ENCODE data around the gene ZNF385C. TPM values are rescaled to one million over a fixed set of nuclear protein-coding genes. Genes with fewer than 3 reads are reported as not detected.

Gene ZNF385C
- total RNA-seq, 1 donor from 2014 or later, result 0.16 TPM

GRCh38 chr17:42106009-42106408 lies 7.7 kb upstream of the ZNF385C start:
- Mint-ChIP-seq H3K27ac (ENCODE audit: unreplicated experiment) (no peak overlapping the region), H3K9me3 (ENCODE audit: unreplicated experiment) (no peaks in the 10 kb centered on the region), H3K4me1 (ENCODE audit: unreplicated experiment) (peaks cover 3% of the 10 kb centered on the region), H3K27me3 (ENCODE audit: unreplicated experiment) (no peaks in the 10 kb centered on the region), H3K4me3 (ENCODE audit: unreplicated experiment) (no peak overlapping the region), H3K36me3 (ENCODE audit: unreplicated experiment) (no peaks in the 10 kb centered on the region)
- DNase-seq (ENCODE audit: extremely low spot score, unreplicated experiment), result no peak
- no peak for TF ChIP-seq CTCF (IDR thresholded peaks at IDR 0.05)

GRCh38 chr17:42104264-42104663 lies 6.0 kb upstream of the ZNF385C start:
- no peak for TF ChIP-seq CTCF (IDR thresholded peaks at IDR 0.05)
- peaks cover 3% of the 10 kb centered on the region for H3K4me1 Mint-ChIP-seq (ENCODE audit: unreplicated experiment)
- no peaks in the 10 kb centered on the region for H3K9me3 Mint-ChIP-seq (ENCODE audit: unreplicated experiment)
- H3K36me3 Mint-ChIP-seq (ENCODE audit: unreplicated experiment), result no peaks in the 10 kb centered on the region
- no peak overlapping the region for H3K4me3 Mint-ChIP-seq (ENCODE audit: unreplicated experiment)
- no peaks in the 10 kb centered on the region for H3K27me3 Mint-ChIP-seq (ENCODE audit: unreplicated experiment)
- DNase-seq (ENCODE audit: extremely low spot score, unreplicated experiment), result no peak
- no peak overlapping the region for H3K27ac Mint-ChIP-seq (ENCODE audit: unreplicated experiment)

- no peak for TF ChIP-seq CTCF (IDR thresholded peaks at IDR 0.05)
- H3K27me3 Mint-ChIP-seq (ENCODE audit: unreplicated experiment), result no peaks in the 10 kb centered on the region
- no peak for DNase-seq (ENCODE audit: extremely low spot score, unreplicated experiment)
- no peaks in the 10 kb centered on the region for H3K36me3 Mint-ChIP-seq (ENCODE audit: unreplicated experiment)
- no peak overlapping the region for H3K4me3 Mint-ChIP-seq (ENCODE audit: unreplicated experiment)
- peaks cover 3% of the 10 kb centered on the region for H3K4me1 Mint-ChIP-seq (ENCODE audit: unreplicated experiment)
- H3K9me3 Mint-ChIP-seq (ENCODE audit: unreplicated experiment), result no peaks in the 10 kb centered on the region
- H3K27ac Mint-ChIP-seq (ENCODE audit: unreplicated experiment), result no peak overlapping the region
Observed at GRCh38 chr17:42103221-42103954, 5.1 kb upstream of the ZNF385C start.

GRCh38 chr17:42101513-42102292 lies 3.4 kb upstream of the ZNF385C start:
- Mint-ChIP-seq H3K36me3 (ENCODE audit: unreplicated experiment) (no peaks in the 10 kb centered on the region), H3K4me3 (ENCODE audit: unreplicated experiment) (no peak overlapping the region), H3K9me3 (ENCODE audit: unreplicated experiment) (no peaks in the 10 kb centered on the region), H3K27ac (ENCODE audit: unreplicated experiment) (no peak overlapping the region), H3K27me3 (ENCODE audit: unreplicated experiment) (peaks cover 13% of the 10 kb centered on the region), H3K4me1 (ENCODE audit: unreplicated experiment) (peaks cover 2% of the 10 kb centered on the region)
- peak; percentile 78 for TF ChIP-seq CTCF (IDR thresholded peaks at IDR 0.05)
- peak; percentile 91 for DNase-seq (ENCODE audit: extremely low spot score, unreplicated experiment)

- no peak overlapping the region for H3K27ac Mint-ChIP-seq (ENCODE audit: unreplicated experiment)
- TF ChIP-seq CTCF (IDR thresholded peaks at IDR 0.05), result no peak
- DNase-seq (ENCODE audit: extremely low spot score, unreplicated experiment), result no peak
- no peak overlapping the region for H3K4me3 Mint-ChIP-seq (ENCODE audit: unreplicated experiment)
- no peaks in the 10 kb centered on the region for H3K36me3 Mint-ChIP-seq (ENCODE audit: unreplicated experiment)
- no peaks in the 10 kb centered on the region for H3K9me3 Mint-ChIP-seq (ENCODE audit: unreplicated experiment)
- H3K4me1 Mint-ChIP-seq (ENCODE audit: unreplicated experiment), result peaks cover 2% of the 10 kb centered on the region
- H3K27me3 Mint-ChIP-seq (ENCODE audit: unreplicated experiment), result peaks cover 15% of the 10 kb centered on the region
Observed at GRCh38 chr17:42098730-42099399, 592 bp upstream of the ZNF385C start.
